Activated CD8-positive, alpha-beta T cell treated with anti-CD3 and anti-CD28 coated beads for 36 hours (primary cell): ENCODE data around the gene NRXN3. TPM values are rescaled to one million over a fixed set of nuclear protein-coding genes. Genes with fewer than 3 reads are reported as not detected.

Experiments used
- ATAC-seq: fragments of 200-7000 bp; cut with Tn5 transposase; one replicate; pipeline ENCODE4 v1.10.0; 2021; ENCODE audit warnings: mild to moderate bottlenecking, moderate library complexity
- CTCF ChIA-PET: fragments of 350-600 bp; sonication (Branson Sonifier 250); formaldehyde crosslinking; loops from one replicate; lab custom pipeline; 2021; ENCODE audit warnings: antibody characterized with exemption; lab: Charles Lee
- POLR2A ChIA-PET: fragments of 350-600 bp; sonication (Branson Sonifier 250); formaldehyde crosslinking; loops from one replicate; lab custom pipeline; 2021; ENCODE audit warnings: antibody characterized with exemption; lab: Charles Lee
- DNase-seq: peaks from one replicate; pipeline ENCODE4 v3.0.0-alpha.2; 2020
- H3K27ac Mint-ChIP-seq: one replicate; pipeline ENCODE4 v1.8.0; 2021; ENCODE audit warnings: mild to moderate bottlenecking, mixed read lengths
- H3K27me3 Mint-ChIP-seq: one replicate; pipeline ENCODE4 v1.8.0; 2021; ENCODE audit warnings: mixed read lengths
- H3K36me3 Mint-ChIP-seq: one replicate; pipeline ENCODE4 v1.8.0; 2021; ENCODE audit warnings: low read depth, mixed read lengths
- H3K4me1 Mint-ChIP-seq: one replicate; pipeline ENCODE4 v1.8.0; 2021; ENCODE audit warnings: low read depth, mixed read lengths
- H3K4me3 Mint-ChIP-seq: one replicate; pipeline ENCODE4 v1.8.0; 2021; ENCODE audit warnings: mild to moderate bottlenecking, moderate library complexity, mixed read lengths
- H3K9me3 Mint-ChIP-seq: one replicate; pipeline ENCODE4 v1.8.0; 2021; ENCODE audit warnings: mixed read lengths
- CTCF ChIP-seq: fragments of 200-600 bp; IDR thresholded peaks from one replicate; pipeline ENCODE4 v1.8.0; 2022; ENCODE audit warnings: antibody characterized with exemption, mild to moderate bottlenecking
- intact Hi-C: fragments of 100-400 bp; cut with micrococcal nuclease; formaldehyde crosslinking; loops from one replicate; pipeline ENCODE4 v1.10.0; 2022
- total RNA-seq, 2 experiments: library from RNA; stranded (reverse); gene quantifications; one replicate each; pipeline ENCODE4 v1.2.3, GENCODE V29; 2021

The NRXN3 gene
- total RNA-seq, 2 experiments from 2014 or later = not detected

GRCh38 chr14:78245238-78245637 is 75.1 kb downstream of the NRXN3 start:
- no peak for ATAC-seq
- ChIA-PET CTCF (no interaction called here), POLR2A (interaction anchor here (0.6 to 1.2 kb wide), 2 partner anchors 9 to 137 kb away, joined by 3 to 4 read pairs; no protein-coding TSS in a partner anchor)
- Mint-ChIP-seq H3K9me3 (no peaks in the 10 kb centered on the region), H3K4me3 (no peak overlapping the region), H3K36me3 (no peaks in the 10 kb centered on the region), H3K27ac (no peak overlapping the region), H3K4me1 (no peaks in the 10 kb centered on the region), H3K27me3 (peaks cover 4% of the 10 kb centered on the region)
- intact Hi-C loops = no loop called here
- no peak for TF ChIP-seq CTCF
- DNase-seq = no peak

GRCh38 chr14:78248501-78249090 is 78.4 kb downstream of the NRXN3 start:
- Mint-ChIP-seq H3K4me3 (no peak overlapping the region), H3K27ac (no peak overlapping the region), H3K4me1 (no peaks in the 10 kb centered on the region), H3K36me3 (no peaks in the 10 kb centered on the region), H3K27me3 (peaks cover 4% of the 10 kb centered on the region), H3K9me3 (no peaks in the 10 kb centered on the region)
- intact Hi-C loops = no loop called here
- ATAC-seq = no peak
- TF ChIP-seq CTCF = no peak
- no peak for DNase-seq
- POLR2A ChIA-PET = no interaction called here
- CTCF ChIA-PET = no interaction called here

GRCh38 chr14:78251308-78251707 is 81.1 kb downstream of the NRXN3 start:
- Mint-ChIP-seq H3K27me3 (peaks cover 4% of the 10 kb centered on the region), H3K4me3 (no peak overlapping the region), H3K4me1 (peaks cover 11% of the 10 kb centered on the region), H3K27ac (no peak overlapping the region), H3K9me3 (no peaks in the 10 kb centered on the region), H3K36me3 (no peaks in the 10 kb centered on the region)
- no peak for DNase-seq
- no peak for ATAC-seq
- POLR2A ChIA-PET = no interaction called here
- CTCF ChIA-PET = no interaction called here
- TF ChIP-seq CTCF = no peak
- intact Hi-C loops = no loop called here

GRCh38 chr14:78253986-78254385 is 83.8 kb downstream of the NRXN3 start:
- ATAC-seq (peak; percentile 90), DNase-seq (peak; percentile 14)
- Mint-ChIP-seq H3K4me3 (no peak overlapping the region), H3K4me1 (peaks cover 11% of the 10 kb centered on the region), H3K27me3 (peaks cover 5% of the 10 kb centered on the region), H3K36me3 (no peaks in the 10 kb centered on the region), H3K9me3 (no peaks in the 10 kb centered on the region), H3K27ac (peak overlapping the region; percentile 8)
- POLR2A ChIA-PET = no interaction called here
- CTCF ChIA-PET = interaction anchor here (1.7 kb wide), 1 partner anchor 12 kb away, joined by 5 read pairs; no protein-coding TSS in a partner anchor
- intact Hi-C loops = no loop called here
- TF ChIP-seq CTCF = no peak

- ATAC-seq (peak; percentile 25), DNase-seq (peak; percentile 58)
- Mint-ChIP-seq H3K36me3 (no peaks in the 10 kb centered on the region), H3K4me1 (peaks cover 11% of the 10 kb centered on the region), H3K27me3 (peaks cover 2% of the 10 kb centered on the region), H3K27ac (no peak overlapping the region), H3K9me3 (no peaks in the 10 kb centered on the region), H3K4me3 (no peak overlapping the region)
- intact Hi-C loops = no loop called here
- ChIA-PET POLR2A (no interaction called here), CTCF (no interaction called here)
- no peak for TF ChIP-seq CTCF
Observed at GRCh38 chr14:78254911-78255461, 84.8 kb downstream of the NRXN3 start.
